HepG2 (cell line): ENCODE data around the gene SGCD. TPM values are rescaled to one million over a fixed set of nuclear protein-coding genes. Genes with fewer than 3 reads are reported as not detected.

Experiments used
- ATAC-seq: fragments of 200-7000 bp; cut with Tn5 transposase; 3 replicates; pipeline ENCODE4 v1.9.1; 2020; ENCODE audit warnings: mild to moderate bottlenecking, moderate library complexity
- BruUV-seq: library from RNA; stranded (reverse); fragments of 400-500 nt; replicated peaks from 2 replicates; lab custom pipeline; 2021; lab: Mats Ljungman, UMichigan
- CTCF ChIA-PET: fragments of 300-600 bp; formaldehyde crosslinking; extraction: SDS; loops from one replicate; lab custom pipeline; 2021; ENCODE audit warnings: low total read pairs, inconsistent platforms, low intra/inter-chr PET ratio; lab: Yijun Ruan, JAX
- POLR2A ChIA-PET: fragments of 350-600 bp; sonication (Branson Sonifier 250); formaldehyde crosslinking; loops from one replicate; lab custom pipeline; 2020; ENCODE audit warnings: antibody characterized with exemption, inconsistent platforms; lab: Yijun Ruan, JAX
- DNase-seq: peaks from one replicate; pipeline ENCODE4 v3.0.0-alpha.2; 2015; ENCODE audit warnings: low spot score
- FAIRE-seq: peaks from 3 replicates; lab custom pipeline; 2011; peaks lifted over from hg19 to GRCh38; lab: Jason Lieb, UNC
- H2AFZ ChIP-seq: one replicate; pipeline ENCODE4 v1.6.1; 2011; ENCODE audit warnings: low read length, inconsistent platforms
- H3K27ac ChIP-seq: fragments of 300-600 bp; 3 replicates; pipeline ENCODE4 v1.8.0; 2011; ENCODE audit warnings: mixed run types, mild to moderate bottlenecking, mixed read lengths, low read length, inconsistent platforms; ENCODE audit not compliant: insufficient read depth; ENCODE audit errors: extremely low read length
- H3K27me3 ChIP-seq, 2 experiments: fragments of 200-600 bp in 1 of 2; 2 replicates in 1 of 2; 3 replicates in 1 of 2; pipeline versions ENCODE4 v1.6.0 to v1.8.0; 2011; ENCODE audit warnings: low read length in 2 of 2, mild to moderate bottlenecking in 2 of 2, moderate library complexity in 2 of 2, inconsistent platforms in 1 of 2; ENCODE audit not compliant: insufficient read depth in 2 of 2, control insufficient read depth in 1 of 2
- H3K36me3 ChIP-seq, 2 experiments: fragments of 200-600 bp in 1 of 2; replicated peaks in 1 of 2; 2 replicates in 1 of 2; 3 replicates in 1 of 2; pipeline versions ENCODE4 v1.5.1 to v1.8.0; 2011; ENCODE audit warnings: low read length in 2 of 2, inconsistent platforms in 1 of 2; ENCODE audit not compliant: insufficient read depth in 2 of 2, control insufficient read depth in 1 of 2
- H3K4me1 ChIP-seq: 2 replicates; pipeline ENCODE4 v1.5.1; 2012; ENCODE audit warnings: low read length, inconsistent platforms; ENCODE audit not compliant: insufficient read depth
- H3K4me2 ChIP-seq: 2 replicates; pipeline ENCODE4 v1.6.0; 2011; ENCODE audit warnings: low read depth, low read length, inconsistent platforms
- H3K4me3 ChIP-seq, 3 experiments: fragments of 200-600 bp in 1 of 3; sonication (generic), shearing (Covaris generic) in 1 of 3; replicated peaks in 1 of 3; 2 replicates each; pipeline ENCODE4 v1.5.1; 2011 to 2016; ENCODE audit warnings: low read length in 3 of 3, inconsistent platforms in 2 of 3, low read depth in 2 of 3, mild to moderate bottlenecking in 2 of 3, control low read depth in 1 of 3, mixed read lengths in 1 of 3; ENCODE audit not compliant: insufficient read depth in 1 of 3
- H3K79me2 ChIP-seq: one replicate; pipeline ENCODE4 v1.6.1; 2011; ENCODE audit warnings: low read length, inconsistent platforms; ENCODE audit not compliant: insufficient read depth
- H3K9ac ChIP-seq: 2 replicates; pipeline ENCODE4 v1.6.0; 2011; ENCODE audit warnings: mild to moderate bottlenecking, low read depth, low read length, inconsistent platforms; ENCODE audit not compliant: insufficient read depth
- H3K9me3 ChIP-seq: 2 replicates; pipeline ENCODE4 v1.5.1; 2012; ENCODE audit warnings: mild to moderate bottlenecking, low read length
- H4K20me1 ChIP-seq: 2 replicates; pipeline ENCODE4 v1.6.0; 2011; ENCODE audit warnings: inconsistent platforms, mild to moderate bottlenecking, low read length, moderate library complexity; ENCODE audit not compliant: insufficient read depth
- ATM ChIP-seq: fragments of 450-650 bp; IDR thresholded peaks from 2 replicates; pipeline ENCODE4 v1.7.1; 2017; ENCODE audit warnings: mild to moderate bottlenecking, borderline replicate concordance
- HOXA3 ChIP-seq: sonication (generic); formaldehyde crosslinking; IDR thresholded peaks from 2 replicates; pipeline ENCODE4 v1.5.0; 2020; ENCODE audit warnings: missing genetic modification reagents
- NR0B2 ChIP-seq: sonication (generic); formaldehyde crosslinking; IDR thresholded peaks from 2 replicates; pipeline ENCODE4 v1.4.0; 2020; ENCODE audit warnings: mild to moderate bottlenecking, missing genetic modification reagents
- SMARCC2 ChIP-seq: fragments of 450-650 bp; IDR thresholded peaks from 2 replicates; pipeline ENCODE4 v1.6.1; 2017; ENCODE audit warnings: antibody characterized with exemption, mild to moderate bottlenecking
- SRSF4 ChIP-seq: fragments of 200-400 bp; formaldehyde crosslinking; IDR thresholded peaks from one replicate; pipeline ENCODE4 v1.6.1; 2018; ENCODE audit warnings: mild to moderate bottlenecking, low read depth, low read length, moderate library complexity; ENCODE audit not compliant: poor library complexity, severe bottlenecking
- SUZ12 ChIP-seq: fragments of 150-350 bp; IDR thresholded peaks from 2 replicates; pipeline ENCODE4 v1.6.1; 2014; ENCODE audit warnings: low read depth, low read length
- ZBTB33 ChIP-seq: sonication (generic); formaldehyde crosslinking; IDR thresholded peaks from 2 replicates; pipeline ENCODE4 v1.4.0; 2020; ENCODE audit warnings: missing genetic modification reagents
- ZNF367 ChIP-seq: sonication (generic); formaldehyde crosslinking; IDR thresholded peaks from 2 replicates; pipeline ENCODE4 v1.4.0; 2020; ENCODE audit warnings: missing genetic modification reagents, borderline replicate concordance
- ZNF496 ChIP-seq: sonication (generic); formaldehyde crosslinking; IDR thresholded peaks from 2 replicates; pipeline ENCODE4 v1.8.1; 2023; ENCODE audit warnings: mild to moderate bottlenecking, moderate library complexity, missing genetic modification reagents; ENCODE audit not compliant: insufficient replicate concordance
- ZNF552 ChIP-seq: sonication (generic); formaldehyde crosslinking; IDR thresholded peaks from 2 replicates; pipeline ENCODE4 v1.9.0; 2022; ENCODE audit warnings: missing genetic modification reagents, mild to moderate bottlenecking, borderline replicate concordance
- ZNF724P ChIP-seq: sonication (generic); formaldehyde crosslinking; IDR thresholded peaks from 2 replicates; pipeline ENCODE4 v1.8.0; 2022; ENCODE audit warnings: missing genetic modification reagents, borderline replicate concordance
- ZNF775 ChIP-seq: sonication (generic); formaldehyde crosslinking; IDR thresholded peaks from 2 replicates; pipeline ENCODE4 v1.4.0; 2020; ENCODE audit warnings: missing genetic modification reagents, mild to moderate bottlenecking, moderate library complexity, borderline replicate concordance
- WGBS: methylation state at CpG from one replicate; pipeline ENCODE4 v1.1.6; 2017; ENCODE audit warnings: low lambda C conversion rate; 5-methylcytosine and 5-hydroxymethylcytosine counted together
- in situ Hi-C: cut with HindIII; loops from 2 replicates; pipeline ENCODE4 v1.10.0; 2017; ENCODE audit warnings: low pct_unique_long_range_greater_than_20kb; ENCODE audit not compliant: extremely low pct_ligation_motif_present
- intact Hi-C: fragments of 100-400 bp; cut with micrococcal nuclease; formaldehyde crosslinking; loops from one replicate; pipeline ENCODE4 v1.10.0; 2022; ENCODE audit not compliant: unreplicated experiment
- polyA plus RNA-seq, 8 experiments: library from polyadenylated mRNA; depleted of rRNA in 3 of 8; stranded (reverse) in 7 of 8; unstranded in 1 of 8; fragments of >200 nt; fragmentation: Illumina TruSeq in 4 of 8; extraction: Trizol in 4 of 8; gene quantifications; 2 replicates each; pipeline versions ENCODE4 v1.2.1 to v1.2.3, GENCODE V29; 2011 to 2016; ENCODE audit warnings: low read depth in 4 of 8, missing spikeins in 1 of 8, mixed read lengths in 1 of 8; ENCODE audit not compliant: insufficient read depth in 1 of 8
- total RNA-seq, 5 experiments: library from RNA; depleted of rRNA; stranded (reverse); fragments of >200 nt; fragmentation: Illumina TruSeq; extraction: Trizol; gene quantifications; 2 replicates each; pipeline ENCODE4 v1.2.3, GENCODE V29; 2016; ENCODE audit warnings: low read depth in 1 of 5
- TF ChIP-seq, protein P1 (sequence below): sonication (generic); formaldehyde crosslinking; IDR thresholded peaks from 2 replicates; pipeline ENCODE4 v1.8.0; 2022; ENCODE audit warnings: mild to moderate bottlenecking, missing genetic modification reagents, moderate library complexity

The SGCD gene
- total and polyA plus RNA-seq, 2 of the 13 experiments (the other 11 are each of a cell fraction or from before 2014, with no cell fraction given): not detected

- DNase-seq: no peak
- CTCF ChIA-PET: no interaction called here
- H3K9ac ChIP-seq: no peak overlapping the region
- intact Hi-C loops: no loop called here
- no peaks in the 10 kb centered on the region for H3K4me1 ChIP-seq
- WGBS: 7% methylated on average over 2 of the region's 2 CpGs
- POLR2A ChIA-PET: no interaction called here
- no peak overlapping the region for H3K27ac ChIP-seq
- H3K4me3 ChIP-seq: no peak overlapping the region
- no peak overlapping the region for H3K4me2 ChIP-seq
- in situ Hi-C loops: no loop called here
- TF ChIP-seq SUZ12 (no peak), ZNF552 (CRISPR knock-in tag) (no peak), NR0B2 (CRISPR knock-in tag) (no peak), ATM (no peak), SMARCC2 (no peak), ZNF724P (no peak), ZBTB33 (CRISPR knock-in tag) (no peak), ZNF367 (CRISPR knock-in tag) (no peak), HOXA3 (no peak), SRSF4 (no peak), ZNF775 (no peak), ZNF496 (no peak)
- TF ChIP-seq, protein P1, sequence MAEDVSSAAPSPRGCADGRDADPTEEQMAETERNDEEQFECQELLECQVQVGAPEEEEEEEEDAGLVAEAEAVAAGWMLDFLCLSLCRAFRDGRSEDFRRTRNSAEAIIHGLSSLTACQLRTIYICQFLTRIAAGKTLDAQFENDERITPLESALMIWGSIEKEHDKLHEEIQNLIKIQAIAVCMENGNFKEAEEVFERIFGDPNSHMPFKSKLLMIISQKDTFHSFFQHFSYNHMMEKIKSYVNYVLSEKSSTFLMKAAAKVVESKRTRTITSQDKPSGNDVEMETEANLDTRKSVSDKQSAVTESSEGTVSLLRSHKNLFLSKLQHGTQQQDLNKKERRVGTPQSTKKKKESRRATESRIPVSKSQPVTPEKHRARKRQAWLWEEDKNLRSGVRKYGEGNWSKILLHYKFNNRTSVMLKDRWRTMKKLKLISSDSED (CRISPR knock-in tag): no peak
- no peak for ATAC-seq
- H3K79me2 ChIP-seq: no peaks in the 10 kb centered on the region
- H4K20me1 ChIP-seq: no peaks in the 10 kb centered on the region
- H2AFZ ChIP-seq: no peak overlapping the region
- no peaks in the 10 kb centered on the region for H3K9me3 ChIP-seq
- no peaks in the 10 kb centered on the region for H3K27me3 ChIP-seq
- no TSS peak for BruUV-seq
- no peak for FAIRE-seq
- H3K36me3 ChIP-seq: no peaks in the 10 kb centered on the region
These were observed 51.2 kb downstream of the SGCD start for GRCh38 chr5:156378159-156378558.
